HepG2 (cell line): Measurements from ENCODE around the gene CLDND2. TPM values are rescaled to one million over a fixed set of nuclear protein-coding genes. Genes with fewer than 3 reads are reported as not detected.

Experiments
- RBM39 ChIP-seq: fragments of 200-400 bp; formaldehyde crosslinking; IDR thresholded peaks from one replicate; pipeline ENCODE4 v1.6.1; 2018; ENCODE audit warnings: antibody characterized with exemption, mild to moderate bottlenecking, low read depth, low read length; ENCODE audit not compliant: poor library complexity, severe bottlenecking
- ZNF484 ChIP-seq: sonication (generic); formaldehyde crosslinking; IDR thresholded peaks from 2 replicates; pipeline ENCODE4 v1.5.1; 2020; ENCODE audit warnings: mild to moderate bottlenecking, low read depth, missing genetic modification reagents, borderline replicate concordance
- polyA plus RNA-seq, 8 experiments: library from polyadenylated mRNA; depleted of rRNA in 3 of 8; stranded (reverse) in 7 of 8; unstranded in 1 of 8; fragments of >200 nt; fragmentation: Illumina TruSeq in 4 of 8; extraction: Trizol in 4 of 8; gene quantifications; 2 replicates each; pipeline versions ENCODE4 v1.2.1 to v1.2.3, GENCODE V29; 2011 to 2016; ENCODE audit warnings: low read depth in 4 of 8, missing spikeins in 1 of 8, mixed read lengths in 1 of 8; ENCODE audit not compliant: insufficient read depth in 1 of 8
- total RNA-seq, 5 experiments: library from RNA; depleted of rRNA; stranded (reverse); fragments of >200 nt; fragmentation: Illumina TruSeq; extraction: Trizol; gene quantifications; 2 replicates each; pipeline ENCODE4 v1.2.3, GENCODE V29; 2016; ENCODE audit warnings: low read depth in 1 of 5
- TF ChIP-seq, protein P1 (sequence below): sonication (generic); formaldehyde crosslinking; IDR thresholded peaks from 2 replicates; pipeline ENCODE4 v1.4.0; 2020; ENCODE audit warnings: mild to moderate bottlenecking, missing genetic modification reagents, borderline replicate concordance
- TF ChIP-seq, protein P2 (sequence below): sonication (generic); formaldehyde crosslinking; IDR thresholded peaks from 2 replicates; pipeline ENCODE4 v1.9.0; 2022; ENCODE audit warnings: low read depth, missing genetic modification reagents

The CLDND2 gene
- total and polyA plus RNA-seq, 2 of the 13 experiments (the other 11 are each of a cell fraction or from before 2014, with no cell fraction given), result 0.84 to 1.8 TPM

DNA sequence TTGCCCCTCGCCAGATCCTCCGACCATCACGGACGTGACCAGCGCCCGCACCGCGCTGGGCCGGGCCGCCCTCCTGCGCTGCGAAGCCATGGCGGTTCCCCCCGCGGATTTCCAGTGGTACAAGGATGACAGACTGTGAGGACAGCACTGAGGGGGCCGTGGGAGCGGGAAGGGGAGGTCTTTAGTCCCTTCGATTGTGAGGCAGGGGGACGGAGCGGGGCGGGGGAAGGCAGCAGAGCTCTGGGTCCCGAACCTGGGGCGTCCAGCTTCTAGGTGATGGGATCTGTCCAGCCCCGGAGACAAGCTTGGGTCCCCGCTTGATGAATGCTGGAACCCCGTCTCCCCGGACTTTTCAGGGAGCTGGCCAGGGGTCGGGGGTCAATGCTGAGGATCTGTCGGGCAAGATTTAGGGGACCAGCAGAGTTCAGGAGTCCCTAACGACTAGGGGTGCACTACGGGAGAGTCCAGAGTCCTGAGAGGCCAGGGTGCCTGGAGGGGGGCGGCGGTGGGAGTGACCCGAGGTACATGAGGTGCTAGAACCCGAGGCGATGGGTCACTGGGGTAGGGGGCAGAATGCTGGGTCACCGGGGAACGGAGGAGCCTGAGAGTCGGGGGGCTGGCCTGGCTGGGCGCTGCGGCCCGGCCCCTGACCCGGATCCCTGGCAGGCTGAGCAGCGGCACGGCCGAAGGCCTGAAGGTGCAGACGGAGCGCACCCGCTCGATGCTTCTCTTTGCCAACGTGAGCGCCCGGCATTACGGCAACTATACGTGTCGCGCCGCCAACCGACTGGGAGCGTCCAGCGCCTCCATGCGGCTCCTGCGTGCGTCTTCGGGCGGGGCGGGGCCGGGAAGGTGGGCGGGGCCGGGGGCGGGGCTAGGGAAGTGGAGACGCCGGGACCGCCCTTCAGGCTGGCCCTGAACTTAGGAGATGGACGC, 41.5 kb downstream of the CLDND2 start (continued):
- TF ChIP-seq, protein P1, sequence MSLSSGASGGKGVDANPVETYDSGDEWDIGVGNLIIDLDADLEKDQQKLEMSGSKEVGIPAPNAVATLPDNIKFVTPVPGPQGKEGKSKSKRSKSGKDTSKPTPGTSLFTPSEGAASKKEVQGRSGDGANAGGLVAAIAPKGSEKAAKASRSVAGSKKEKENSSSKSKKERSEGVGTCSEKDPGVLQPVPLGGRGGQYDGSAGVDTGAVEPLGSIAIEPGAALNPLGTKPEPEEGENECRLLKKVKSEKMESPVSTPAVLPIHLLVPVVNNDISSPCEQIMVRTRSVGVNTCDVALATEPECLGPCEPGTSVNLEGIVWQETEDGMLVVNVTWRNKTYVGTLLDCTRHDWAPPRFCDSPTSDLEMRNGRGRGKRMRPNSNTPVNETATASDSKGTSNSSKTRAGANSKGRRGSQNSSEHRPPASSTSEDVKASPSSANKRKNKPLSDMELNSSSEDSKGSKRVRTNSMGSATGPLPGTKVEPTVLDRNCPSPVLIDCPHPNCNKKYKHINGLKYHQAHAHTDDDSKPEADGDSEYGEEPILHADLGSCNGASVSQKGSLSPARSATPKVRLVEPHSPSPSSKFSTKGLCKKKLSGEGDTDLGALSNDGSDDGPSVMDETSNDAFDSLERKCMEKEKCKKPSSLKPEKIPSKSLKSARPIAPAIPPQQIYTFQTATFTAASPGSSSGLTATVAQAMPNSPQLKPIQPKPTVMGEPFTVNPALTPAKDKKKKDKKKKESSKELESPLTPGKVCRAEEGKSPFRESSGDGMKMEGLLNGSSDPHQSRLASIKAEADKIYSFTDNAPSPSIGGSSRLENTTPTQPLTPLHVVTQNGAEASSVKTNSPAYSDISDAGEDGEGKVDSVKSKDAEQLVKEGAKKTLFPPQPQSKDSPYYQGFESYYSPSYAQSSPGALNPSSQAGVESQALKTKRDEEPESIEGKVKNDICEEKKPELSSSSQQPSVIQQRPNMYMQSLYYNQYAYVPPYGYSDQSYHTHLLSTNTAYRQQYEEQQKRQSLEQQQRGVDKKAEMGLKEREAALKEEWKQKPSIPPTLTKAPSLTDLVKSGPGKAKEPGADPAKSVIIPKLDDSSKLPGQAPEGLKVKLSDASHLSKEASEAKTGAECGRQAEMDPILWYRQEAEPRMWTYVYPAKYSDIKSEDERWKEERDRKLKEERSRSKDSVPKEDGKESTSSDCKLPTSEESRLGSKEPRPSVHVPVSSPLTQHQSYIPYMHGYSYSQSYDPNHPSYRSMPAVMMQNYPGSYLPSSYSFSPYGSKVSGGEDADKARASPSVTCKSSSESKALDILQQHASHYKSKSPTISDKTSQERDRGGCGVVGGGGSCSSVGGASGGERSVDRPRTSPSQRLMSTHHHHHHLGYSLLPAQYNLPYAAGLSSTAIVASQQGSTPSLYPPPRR (CRISPR knock-in tag), result no peak
- TF ChIP-seq RBM39, result peak; percentile 62
- TF ChIP-seq, protein P2, sequence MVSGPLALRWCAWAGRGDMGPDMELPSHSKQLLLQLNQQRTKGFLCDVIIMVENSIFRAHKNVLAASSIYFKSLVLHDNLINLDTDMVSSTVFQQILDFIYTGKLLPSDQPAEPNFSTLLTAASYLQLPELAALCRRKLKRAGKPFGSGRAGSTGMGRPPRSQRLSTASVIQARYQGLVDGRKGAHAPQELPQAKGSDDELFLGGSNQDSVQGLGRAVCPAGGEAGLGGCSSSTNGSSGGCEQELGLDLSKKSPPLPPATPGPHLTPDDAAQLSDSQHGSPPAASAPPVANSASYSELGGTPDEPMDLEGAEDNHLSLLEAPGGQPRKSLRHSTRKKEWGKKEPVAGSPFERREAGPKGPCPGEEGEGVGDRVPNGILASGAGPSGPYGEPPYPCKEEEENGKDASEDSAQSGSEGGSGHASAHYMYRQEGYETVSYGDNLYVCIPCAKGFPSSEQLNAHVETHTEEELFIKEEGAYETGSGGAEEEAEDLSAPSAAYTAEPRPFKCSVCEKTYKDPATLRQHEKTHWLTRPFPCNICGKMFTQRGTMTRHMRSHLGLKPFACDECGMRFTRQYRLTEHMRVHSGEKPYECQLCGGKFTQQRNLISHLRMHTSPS (CRISPR knock-in tag), result no peak
- TF ChIP-seq ZNF484, result no peak
